ENCODE data around the gene TRIM62. TPM values are rescaled to one million over a fixed set of nuclear protein-coding genes. Genes with fewer than 3 reads are reported as not detected.

The TRIM62 gene
- total RNA-seq = 3.9 TPM in 2 replicates

- DNase-seq (ENCODE audit: low read depth) = peak; percentile 90
- TF ChIP-seq CTCF (IDR thresholded peaks at IDR 0.05; ENCODE audit: insufficient read depth, low read depth, low read length) = no peak
- peak within 1 kb of the TSS; percentile 81 for H3K4me3 ChIP-seq (ENCODE audit: low read depth, low read length)
These were observed at the start of gene TRIM62 for GRCh38 chr1:33181921-33182341. TSS of gene TRIM62 (minus strand) at chr1:33182043. CDS start at chr1:33181432, 611 bp downstream.

GRCh38 chr1:33231166-33231565 is 49.3 kb upstream of the TRIM62 start:
- no peak overlapping the region for H3K4me3 ChIP-seq (ENCODE audit: low read depth, low read length)
- no peak for DNase-seq (ENCODE audit: low read depth)
- TF ChIP-seq CTCF (IDR thresholded peaks at IDR 0.05; ENCODE audit: insufficient read depth, low read depth, low read length) = no peak

GRCh38 chr1:33228935-33229487 is 47.2 kb upstream of the TRIM62 start:
- H3K4me3 ChIP-seq (ENCODE audit: low read depth, low read length) = no peak overlapping the region
- no peak for TF ChIP-seq CTCF (IDR thresholded peaks at IDR 0.05; ENCODE audit: insufficient read depth, low read depth, low read length)
- peak; percentile 97 for DNase-seq (ENCODE audit: low read depth)

- no peak for DNase-seq (ENCODE audit: low read depth)
- TF ChIP-seq CTCF (IDR thresholded peaks at IDR 0.05; ENCODE audit: insufficient read depth, low read depth, low read length) = no peak
- H3K4me3 ChIP-seq (ENCODE audit: low read depth, low read length) = no peak overlapping the region
These were observed 43.7 kb upstream of the TRIM62 start for GRCh38 chr1:33225586-33225985.

- no peak for DNase-seq (ENCODE audit: low read depth)
- TF ChIP-seq CTCF (IDR thresholded peaks at IDR 0.05; ENCODE audit: insufficient read depth, low read depth, low read length) = no peak
- no peak overlapping the region for H3K4me3 ChIP-seq (ENCODE audit: low read depth, low read length)
These were observed 42.4 kb upstream of the TRIM62 start for GRCh38 chr1:33224166-33224707.

GRCh38 chr1:33222381-33222780 is 40.5 kb upstream of the TRIM62 start:
- DNase-seq (ENCODE audit: low read depth) = no peak
- H3K4me3 ChIP-seq (ENCODE audit: low read depth, low read length) = no peak overlapping the region
- TF ChIP-seq CTCF (IDR thresholded peaks at IDR 0.05; ENCODE audit: insufficient read depth, low read depth, low read length) = no peak

- peak; percentile 74 for DNase-seq (ENCODE audit: low read depth)
- no peak for TF ChIP-seq CTCF (IDR thresholded peaks at IDR 0.05; ENCODE audit: insufficient read depth, low read depth, low read length)
- H3K4me3 ChIP-seq (ENCODE audit: low read depth, low read length) = no peak overlapping the region
These were observed 39.5 kb upstream of the TRIM62 start for GRCh38 chr1:33221385-33221758.

Data from fibroblast of villous mesenchyme (primary cell).